ENCODE data around the gene DYNC1H1.

DNA sequence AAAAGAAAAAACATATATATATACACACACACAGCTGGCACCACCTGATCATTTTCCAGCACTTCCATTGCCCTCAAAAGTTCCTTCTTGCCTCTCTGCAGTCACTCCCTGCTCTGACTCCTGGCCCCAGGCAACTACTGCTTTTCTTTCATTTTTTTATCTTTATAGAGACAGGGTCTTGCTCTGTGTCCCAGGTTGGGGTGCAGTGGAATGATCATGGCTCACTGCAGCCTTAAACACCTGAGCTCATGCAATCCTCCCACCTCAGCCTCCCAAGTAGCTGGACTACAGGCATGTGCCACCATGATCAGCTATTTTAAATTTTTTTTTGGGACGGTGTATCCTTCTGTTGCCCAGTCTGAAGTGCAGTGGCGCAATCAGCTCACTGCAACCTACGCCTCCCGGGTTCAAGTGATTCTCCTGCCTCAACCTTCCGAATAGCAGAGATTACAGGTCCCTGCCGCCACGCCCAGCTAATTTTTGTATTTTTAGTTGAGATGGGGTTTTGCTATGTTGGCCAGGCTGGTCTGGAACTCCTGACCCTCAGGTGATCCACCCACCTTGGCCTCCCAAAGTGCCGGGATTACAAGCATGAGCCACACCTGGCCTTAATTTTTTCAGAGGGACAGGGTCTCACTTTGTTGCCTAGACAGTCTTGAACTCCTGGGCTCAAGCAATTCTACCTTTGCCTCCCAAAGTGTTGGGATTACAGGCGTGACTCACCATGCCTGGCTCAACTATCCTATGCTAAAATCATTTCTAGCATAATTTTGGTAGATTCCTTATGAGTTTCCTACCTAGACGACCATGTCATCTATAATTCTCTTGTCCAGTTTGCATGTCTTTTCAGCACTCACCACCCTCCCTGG, 114.7 kb downstream of the DYNC1H1 start:
- TF ChIP-seq, protein P1, sequence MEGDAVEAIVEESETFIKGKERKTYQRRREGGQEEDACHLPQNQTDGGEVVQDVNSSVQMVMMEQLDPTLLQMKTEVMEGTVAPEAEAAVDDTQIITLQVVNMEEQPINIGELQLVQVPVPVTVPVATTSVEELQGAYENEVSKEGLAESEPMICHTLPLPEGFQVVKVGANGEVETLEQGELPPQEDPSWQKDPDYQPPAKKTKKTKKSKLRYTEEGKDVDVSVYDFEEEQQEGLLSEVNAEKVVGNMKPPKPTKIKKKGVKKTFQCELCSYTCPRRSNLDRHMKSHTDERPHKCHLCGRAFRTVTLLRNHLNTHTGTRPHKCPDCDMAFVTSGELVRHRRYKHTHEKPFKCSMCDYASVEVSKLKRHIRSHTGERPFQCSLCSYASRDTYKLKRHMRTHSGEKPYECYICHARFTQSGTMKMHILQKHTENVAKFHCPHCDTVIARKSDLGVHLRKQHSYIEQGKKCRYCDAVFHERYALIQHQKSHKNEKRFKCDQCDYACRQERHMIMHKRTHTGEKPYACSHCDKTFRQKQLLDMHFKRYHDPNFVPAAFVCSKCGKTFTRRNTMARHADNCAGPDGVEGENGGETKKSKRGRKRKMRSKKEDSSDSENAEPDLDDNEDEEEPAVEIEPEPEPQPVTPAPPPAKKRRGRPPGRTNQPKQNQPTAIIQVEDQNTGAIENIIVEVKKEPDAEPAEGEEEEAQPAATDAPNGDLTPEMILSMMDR (IDR thresholded peaks at IDR 0.05), result no peak
- TF ChIP-seq EZH2 (IDR thresholded peaks at IDR 0.05; ENCODE audit: borderline replicate concordance, insufficient read depth, low read depth, low read length, poor library complexity, severe bottlenecking), result no peak
